ENCODE results near the gene POLE. TPM values are rescaled to one million over a fixed set of nuclear protein-coding genes. Genes with fewer than 3 reads are reported as not detected.

POLE gene
- polyA plus RNA-seq, 1 of the 3 experiments (the other 2 are of a cell fraction): 20.1 TPM

- CTCF ChIA-PET: interaction anchor here (0.8 to 4.6 kb wide), 4 partner anchors 8 to 192 kb away, joined by 3 to 29 read pairs (median 6); no protein-coding TSS in a partner anchor
- POLR2A ChIA-PET: no interaction called here
- Histone ChIP-seq H3K9me3 (no peaks in the 10 kb centered on the region), H3K4me2 (peak overlapping the region; percentile 45; the same call in 1 of the 2 replicates), H3K27me3 (ENCODE audit: insufficient read depth) (peaks cover 88% of the 10 kb centered on the region), H3F3A (replicated peaks; ENCODE audit: insufficient read depth) (peaks cover 6% of the 10 kb centered on the region), H3K9ac (no peak overlapping the region), H3K79me2 (ENCODE audit: insufficient read depth) (no peaks in the 10 kb centered on the region), H4K20me1 (ENCODE audit: insufficient read depth) (no peaks in the 10 kb centered on the region), H3K27ac (ENCODE audit: low read depth in 2 of 2, low read length in 1 of 2) (no peak overlapping the region), H3K4me1 (ENCODE audit: control insufficient read depth in 1 of 2, insufficient read depth in 2 of 2, low read depth in 1 of 2, low read length in 1 of 2) (peaks cover 0 to 22% of the 10 kb centered on the region in 2 experiments; a peak in 1 of 4 replicates), H3K9me2 (no peaks in the 10 kb centered on the region), H2AFZ (ENCODE audit: low read depth) (no peak overlapping the region), H3K36me3 (replicated peaks in 1 of 2; ENCODE audit: control insufficient read depth in 1 of 2, insufficient read depth in 2 of 2, low read length in 1 of 2) (no peaks in the 10 kb centered on the region), H3K4me3 (ENCODE audit: low read depth in 2 of 2, low read length in 1 of 2) (no peak overlapping the region)
- peak; percentile 44 for DNase-seq
- no peak for TF ChIP-seq CTCF (IDR thresholded peaks at IDR 0.05)
- peak; percentile 9; the same call in 1 of the 2 replicates for TF ChIP-seq EZH2phosphoT487 (IDR thresholded peaks at IDR 0.05; ENCODE audit: borderline replicate concordance, low read depth)
- no peak for TF ChIP-seq USF2 (IDR thresholded peaks at IDR 0.05; ENCODE audit: borderline replicate concordance, low read depth, low read length)
- no peak for TF ChIP-seq NRF1 (IDR thresholded peaks at IDR 0.05; ENCODE audit: low read depth, low read length)
- 31% methylated on average over 18 of the region's 19 CpGs for WGBS (ENCODE audit: low lambda C conversion rate)
These were observed 80.2 kb downstream of the POLE start for GRCh38 chr12:132606927-132607326.

GRCh38 chr12:132606466-132606865 lies 80.7 kb downstream of the POLE start:
- peaks cover 0 to 22% of the 10 kb centered on the region in 2 experiments; a peak in 1 of 4 replicates for H3K4me1 ChIP-seq (ENCODE audit: control insufficient read depth in 1 of 2, insufficient read depth in 2 of 2, low read depth in 1 of 2, low read length in 1 of 2)
- CTCF ChIA-PET: interaction anchor here (0.8 to 4.6 kb wide), 4 partner anchors 8 to 191 kb away, joined by 3 to 29 read pairs (median 6); no protein-coding TSS in a partner anchor
- WGBS (ENCODE audit: low lambda C conversion rate): 8% methylated on average over 16 of the region's 16 CpGs

More at GRCh38 chr12:132606466-132606865, 80.7 kb downstream of the POLE start:
- Histone ChIP-seq H3F3A (replicated peaks; ENCODE audit: insufficient read depth) (peaks cover 6% of the 10 kb centered on the region), H3K9ac (no peak overlapping the region), H3K79me2 (ENCODE audit: insufficient read depth) (no peaks in the 10 kb centered on the region), H3K9me2 (no peaks in the 10 kb centered on the region), H3K27ac (ENCODE audit: low read depth in 2 of 2, low read length in 1 of 2) (no peak overlapping the region), H3K27me3 (ENCODE audit: insufficient read depth) (peaks cover 83% of the 10 kb centered on the region), H3K9me3 (no peaks in the 10 kb centered on the region), H4K20me1 (ENCODE audit: insufficient read depth) (no peaks in the 10 kb centered on the region), H2AFZ (ENCODE audit: low read depth) (no peak overlapping the region), H3K4me2 (peak overlapping the region; percentile 45; the same call in 1 of the 2 replicates), H3K36me3 (replicated peaks in 1 of 2; ENCODE audit: control insufficient read depth in 1 of 2, insufficient read depth in 2 of 2, low read length in 1 of 2) (no peaks in the 10 kb centered on the region), H3K4me3 (ENCODE audit: low read depth in 2 of 2, low read length in 1 of 2) (no peak overlapping the region)
- POLR2A ChIA-PET: no interaction called here
- DNase-seq: peak; percentile 59
- TF ChIP-seq YY1 (IDR thresholded peaks at IDR 0.05; ENCODE audit: low read depth) (no peak), IRF3 (IDR thresholded peaks at IDR 0.05; ENCODE audit: low read depth, low read length) (no peak), NFIC (IDR thresholded peaks at IDR 0.05; ENCODE audit: borderline replicate concordance) (no peak), POLR2AphosphoS5 (IDR thresholded peaks at IDR 0.05; ENCODE audit: low read depth, low read length) (no peak)

Data from SK-N-SH (cell line).